Immature natural killer cell (primary cell): ENCODE data around the gene IL20RB. TPM values are rescaled to one million over a fixed set of nuclear protein-coding genes. Genes with fewer than 3 reads are reported as not detected.

ENCODE experiments used
- DNase-seq, 3 donors: peaks; one replicate each; pipeline ENCODE4 v3.0.0; 2022; ENCODE audit warnings: mixed read lengths in 1 of 3
- H3K27ac Mint-ChIP-seq, 6 donors: one replicate each; pipeline ENCODE4 v1.8.0; 2020; ENCODE audit warnings: mixed read lengths in 6 of 6, mild to moderate bottlenecking in 5 of 6, inconsistent platforms in 4 of 6, moderate library complexity in 3 of 6
- H3K27me3 Mint-ChIP-seq, 3 donors: one replicate each; pipeline ENCODE4 v1.8.0; 2020 to 2021; ENCODE audit warnings: low read depth in 3 of 3, mild to moderate bottlenecking in 3 of 3, mixed read lengths in 3 of 3, moderate library complexity in 3 of 3, inconsistent platforms in 1 of 3
- H3K36me3 Mint-ChIP-seq, 3 donors: one replicate each; pipeline ENCODE4 v1.8.0; 2020; ENCODE audit warnings: mixed read lengths in 3 of 3, inconsistent platforms in 2 of 3, mild to moderate bottlenecking in 2 of 3
- H3K4me1 Mint-ChIP-seq, 2 donors: one replicate each; pipeline ENCODE4 v1.8.0; 2020; ENCODE audit warnings: inconsistent platforms in 2 of 2, mild to moderate bottlenecking in 2 of 2, mixed read lengths in 2 of 2, moderate library complexity in 1 of 2
- H3K4me3 Mint-ChIP-seq, 5 donors: one replicate each; pipeline ENCODE4 v1.8.0; 2020; ENCODE audit warnings: mild to moderate bottlenecking in 5 of 5, mixed read lengths in 5 of 5, inconsistent platforms in 3 of 5, moderate library complexity in 3 of 5
- H3K9me3 Mint-ChIP-seq, 6 donors: one replicate each; pipeline ENCODE4 v1.8.0; 2020; ENCODE audit warnings: mild to moderate bottlenecking in 6 of 6, mixed read lengths in 6 of 6, inconsistent platforms in 4 of 6, moderate library complexity in 3 of 6
- polyA plus RNA-seq, 3 donors: library from polyadenylated mRNA; unstranded; fragments of 300-500 nt; fragmentation: Illumina TruSeq; gene quantifications; one replicate each; pipeline ENCODE4 v1.2.3, GENCODE V29; 2021

IL20RB gene
- polyA plus RNA-seq, 3 donors from 2014 or later, result 0.55 to 0.73 TPM; not detected in 1

DNA sequence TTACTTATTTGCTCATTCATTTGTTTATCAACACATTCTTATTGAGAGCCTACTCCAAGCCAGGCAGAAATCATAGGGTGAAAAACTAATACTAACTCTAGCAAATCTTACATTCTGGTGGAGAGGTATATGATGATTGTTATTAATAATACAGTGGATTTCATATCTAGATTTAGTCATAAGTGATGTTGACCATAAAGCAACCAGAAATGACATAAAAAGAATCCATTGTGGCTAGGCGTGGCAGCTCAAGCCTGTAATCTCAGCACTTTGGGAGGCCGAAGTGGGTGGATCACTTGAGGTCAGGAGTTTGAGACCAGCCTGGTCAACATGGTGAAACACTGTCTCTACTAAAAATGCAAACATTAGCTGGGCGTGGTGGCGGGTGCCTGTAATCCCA lies 26.2 kb upstream of the IL20RB start:
- no peak for DNase-seq
- H3K4me3 Mint-ChIP-seq, result no peak overlapping the region
- H3K9me3 Mint-ChIP-seq, result no peaks in the 10 kb centered on the region
- H3K27me3 Mint-ChIP-seq, result peaks cover 0 to 2% (median 2%) of the 10 kb centered on the region in 3 donors
- H3K4me1 Mint-ChIP-seq, result peaks cover 69 to 91% of the 10 kb centered on the region in 2 donors
- peak overlapping the region in 3 of 6 donors; percentile 5 to 47 (median 26) for H3K27ac Mint-ChIP-seq
- H3K36me3 Mint-ChIP-seq, result peaks cover 9 to 24% (median 21%) of the 10 kb centered on the region in 3 donors

DNA sequence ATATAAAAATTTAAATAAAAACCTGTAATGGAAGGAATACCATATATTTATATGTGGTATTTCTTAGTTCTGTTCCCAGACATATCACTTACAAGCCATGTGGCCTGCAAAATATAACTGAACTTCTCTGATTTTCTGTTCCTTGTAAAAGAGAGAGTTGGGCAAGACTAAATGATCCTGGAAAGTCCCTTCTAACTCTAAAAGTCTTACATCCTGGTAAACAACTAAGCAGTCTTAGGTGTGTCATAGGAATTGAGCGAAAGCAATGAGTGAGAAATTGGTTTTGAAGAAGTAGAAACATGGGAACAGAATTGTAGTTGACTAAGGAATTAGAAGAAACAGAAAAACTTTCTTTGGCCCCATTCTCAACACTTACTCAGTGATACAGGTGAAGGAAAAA lies 25.3 kb upstream of the IL20RB start:
- no peak for DNase-seq
- Mint-ChIP-seq H3K27ac (peak overlapping the region; percentile 61 to 89 (median 78)), H3K36me3 (peaks cover 9 to 27% (median 24%) of the 10 kb centered on the region in 3 donors), H3K9me3 (no peaks in the 10 kb centered on the region), H3K4me1 (peaks cover 67 to 92% of the 10 kb centered on the region in 2 donors), H3K27me3 (peaks cover 0 to 2% (median 2%) of the 10 kb centered on the region in 3 donors), H3K4me3 (no peak overlapping the region)

DNA sequence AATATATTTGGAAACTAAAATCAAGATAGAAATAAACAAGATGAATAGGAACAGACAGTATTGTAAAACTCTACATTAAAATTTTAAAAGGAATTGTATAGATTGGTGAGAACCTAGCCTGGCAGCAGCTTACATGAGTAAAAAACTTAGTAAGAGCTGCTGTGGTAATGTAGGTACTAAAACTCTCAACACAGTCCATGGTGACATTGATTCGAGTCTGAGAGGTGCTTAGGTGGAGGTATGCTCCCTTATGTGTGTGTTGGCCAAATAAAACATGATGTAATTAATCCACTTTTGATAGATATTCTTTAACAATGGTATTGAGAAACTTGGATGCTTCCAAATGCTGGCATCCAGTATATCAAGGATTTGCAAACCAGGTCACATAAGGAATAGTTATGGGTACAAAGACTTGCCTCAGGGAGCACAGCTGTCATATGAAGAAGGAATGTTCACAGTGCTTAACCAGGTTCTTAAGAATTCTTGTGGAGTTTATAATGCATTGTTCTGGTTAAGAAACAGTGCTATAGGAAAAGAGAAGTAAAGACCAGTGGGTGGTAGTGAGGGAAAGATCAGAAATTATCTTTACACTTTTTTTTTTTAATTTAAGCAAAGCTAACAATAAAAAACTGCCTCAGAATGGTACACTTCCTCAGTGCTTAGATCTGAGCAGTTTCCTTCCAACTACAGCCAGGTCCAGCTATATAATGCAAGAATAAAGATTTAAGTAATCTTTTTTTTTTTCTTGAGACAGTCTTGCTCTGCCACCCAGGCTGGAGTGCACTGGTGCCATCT lies 24.6 kb upstream of the IL20RB start:
- H3K27ac Mint-ChIP-seq, result peak overlapping the region; percentile 61 to 89 (median 78)
- DNase-seq, result no peak
- H3K9me3 Mint-ChIP-seq, result no peaks in the 10 kb centered on the region
- peaks cover 67 to 92% of the 10 kb centered on the region in 2 donors for H3K4me1 Mint-ChIP-seq
- H3K27me3 Mint-ChIP-seq, result peaks cover 0 to 2% (median 2%) of the 10 kb centered on the region in 3 donors
- peaks cover 9 to 25% (median 24%) of the 10 kb centered on the region in 3 donors for H3K36me3 Mint-ChIP-seq
- no peak overlapping the region for H3K4me3 Mint-ChIP-seq

DNA sequence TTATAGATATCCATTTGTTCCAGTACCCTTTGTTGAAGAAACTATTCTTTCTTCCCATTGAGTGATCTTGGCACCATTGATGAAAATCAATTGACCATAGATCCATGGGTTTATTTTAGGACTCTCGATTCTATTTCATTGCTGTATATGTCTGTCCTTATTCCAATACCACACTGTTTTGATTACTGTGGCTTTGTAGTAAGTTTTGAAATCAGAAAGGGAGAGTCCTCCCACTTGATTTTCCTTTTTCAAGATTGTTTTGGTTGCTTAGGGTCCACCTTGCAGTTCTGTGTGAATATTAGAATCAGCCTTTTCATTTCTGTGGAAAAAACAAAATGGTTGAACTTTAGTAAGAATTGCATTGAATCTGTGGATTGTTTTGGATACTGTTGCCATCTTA lies 20.6 kb upstream of the IL20RB start:
- Mint-ChIP-seq H3K9me3 (no peaks in the 10 kb centered on the region), H3K27ac (peak overlapping the region in 3 of 6 donors; percentile 28 to 79 (median 34)), H3K4me1 (peaks cover 83 to 97% of the 10 kb centered on the region in 2 donors), H3K4me3 (no peak overlapping the region), H3K27me3 (peaks cover 0 to 2% (median 0%) of the 10 kb centered on the region in 3 donors), H3K36me3 (peaks cover 4 to 16% (median 10%) of the 10 kb centered on the region in 3 donors)
- DNase-seq, result no peak

DNA sequence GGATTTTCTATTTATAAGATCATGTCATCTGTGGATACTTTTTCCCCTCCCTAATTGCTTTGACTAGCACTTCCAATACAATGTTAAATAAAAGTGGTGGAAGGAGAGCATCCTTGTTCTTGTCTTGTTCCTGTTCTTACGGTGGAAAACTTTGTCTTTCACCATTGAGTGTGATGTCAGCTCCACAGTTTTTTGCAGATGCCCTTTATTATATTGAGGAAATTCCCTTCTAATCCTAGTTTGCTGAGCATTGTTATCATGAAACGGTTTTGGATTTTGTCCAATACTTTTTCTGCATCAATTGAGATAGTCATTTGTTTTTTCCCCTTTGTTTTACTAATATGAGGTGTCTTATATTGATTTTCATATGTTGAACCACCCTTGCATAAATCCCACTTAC lies 19.9 kb upstream of the IL20RB start:
- no peak for DNase-seq
- Mint-ChIP-seq H3K4me1 (peaks cover 85 to 97% of the 10 kb centered on the region in 2 donors), H3K36me3 (peaks cover 4 to 16% (median 10%) of the 10 kb centered on the region in 3 donors), H3K4me3 (peak overlapping the region in 1 of 5 donors; percentile 2), H3K27ac (peak overlapping the region in 5 of 6 donors; percentile 8 to 79 (median 28)), H3K27me3 (peaks cover 0 to 2% (median 0%) of the 10 kb centered on the region in 3 donors), H3K9me3 (no peaks in the 10 kb centered on the region)

DNA sequence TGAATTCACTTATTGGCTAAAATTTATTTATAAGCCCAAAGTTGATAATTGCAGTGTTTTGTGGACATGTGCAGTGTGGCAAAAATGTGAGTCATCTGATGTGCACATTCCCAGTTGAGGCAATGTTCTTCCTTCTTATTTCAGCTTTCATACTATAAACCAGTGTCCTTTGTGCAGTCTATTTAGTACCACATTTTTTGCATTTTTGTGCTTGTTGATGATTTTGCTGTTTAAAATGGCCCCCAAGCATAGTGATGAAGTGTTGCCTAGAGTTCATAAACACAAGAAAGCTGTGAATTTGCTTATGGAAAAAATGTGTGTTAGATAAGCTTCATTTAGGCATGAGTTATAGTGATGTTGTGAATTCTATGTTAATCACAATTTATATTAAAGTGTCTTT lies 19.4 kb upstream of the IL20RB start:
- Mint-ChIP-seq H3K4me3 (peak overlapping the region in 1 of 5 donors; percentile 14), H3K36me3 (peaks cover 4 to 16% (median 10%) of the 10 kb centered on the region in 3 donors), H3K27ac (peak overlapping the region in 4 of 6 donors; percentile 37 to 79 (median 60)), H3K27me3 (peaks cover 0 to 2% (median 0%) of the 10 kb centered on the region in 3 donors), H3K9me3 (no peaks in the 10 kb centered on the region), H3K4me1 (peaks cover 85 to 97% of the 10 kb centered on the region in 2 donors)
- no peak for DNase-seq

DNA sequence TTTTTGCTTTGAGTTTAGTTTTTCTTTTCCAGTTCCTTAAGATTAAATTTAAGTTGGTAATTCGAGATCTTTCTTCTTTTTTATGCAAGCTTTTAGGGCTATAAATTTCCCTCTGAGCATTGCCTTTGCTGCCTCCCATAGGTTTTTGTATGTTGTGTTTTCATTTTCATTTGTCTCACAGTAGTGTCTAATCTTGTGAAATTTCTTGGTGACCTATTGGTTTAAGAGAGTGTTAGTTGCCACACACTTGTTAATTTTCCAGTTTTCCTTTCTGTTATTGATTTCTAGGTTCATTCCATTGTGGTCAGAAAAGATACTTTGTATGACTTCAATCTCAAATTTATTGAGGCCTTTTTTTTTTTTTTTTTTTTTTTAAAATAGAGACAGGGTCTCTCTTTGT lies 18.3 kb upstream of the IL20RB start:
- DNase-seq, result no peak
- Mint-ChIP-seq H3K9me3 (no peaks in the 10 kb centered on the region), H3K27ac (peak overlapping the region; percentile 65 to 92 (median 80)), H3K27me3 (peaks cover 0 to 2% (median 0%) of the 10 kb centered on the region in 3 donors), H3K4me1 (peaks cover 86 to 97% of the 10 kb centered on the region in 2 donors), H3K36me3 (peaks cover 2 to 14% (median 8%) of the 10 kb centered on the region in 3 donors), H3K4me3 (peak overlapping the region; percentile 36 to 72 (median 62))

DNA sequence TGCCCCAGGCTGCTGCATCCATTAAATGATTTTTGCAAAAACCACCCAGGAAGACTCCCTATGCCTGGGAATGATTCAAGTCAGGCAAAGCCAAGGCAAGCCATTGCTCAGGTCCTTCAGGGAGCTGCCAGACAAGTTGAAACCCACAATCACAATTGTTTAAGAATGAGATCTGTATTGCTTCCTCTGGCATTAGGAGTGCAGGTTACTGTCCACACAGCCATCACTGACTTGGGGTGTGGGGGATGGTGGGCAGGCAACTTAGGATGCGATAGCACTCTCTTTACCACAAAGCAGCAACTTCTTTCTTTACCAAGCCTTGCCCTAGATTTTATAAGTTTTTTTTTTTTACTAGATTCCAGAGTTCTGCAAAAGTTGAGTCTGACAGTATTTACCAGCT lies 15.0 kb upstream of the IL20RB start:
- Mint-ChIP-seq H3K9me3 (no peaks in the 10 kb centered on the region), H3K36me3 (peaks cover 6 to 17% (median 13%) of the 10 kb centered on the region in 3 donors), H3K4me1 (peaks cover 77 to 93% of the 10 kb centered on the region in 2 donors), H3K4me3 (peak overlapping the region; percentile 40 to 67 (median 53)), H3K27me3 (peaks cover 0 to 1% (median 0%) of the 10 kb centered on the region in 3 donors), H3K27ac (peak overlapping the region; percentile 31 to 84 (median 68))
- DNase-seq, result peak in 1 of 3 donors; percentile 23

DNA sequence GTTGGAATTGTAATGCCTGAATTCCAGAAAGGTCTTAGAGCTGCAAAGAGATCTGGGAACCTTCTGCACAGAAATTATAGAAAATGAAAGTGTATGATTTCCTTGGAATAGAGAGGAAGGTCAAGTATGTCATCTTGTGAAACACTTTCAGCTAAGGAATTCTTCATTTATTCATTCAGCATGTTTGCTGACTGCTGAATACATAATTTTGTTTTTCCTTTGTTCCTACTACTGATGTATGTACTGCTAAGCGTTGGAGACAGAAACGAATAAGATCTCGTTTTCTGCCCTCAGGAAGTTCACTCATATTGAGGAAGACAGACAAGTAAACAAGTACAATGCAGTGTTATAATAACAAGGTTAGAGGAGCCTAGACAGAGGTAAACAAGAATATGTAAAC lies 14.3 kb upstream of the IL20RB start:
- Mint-ChIP-seq H3K27ac (peak overlapping the region; percentile 31 to 73 (median 68)), H3K4me3 (peak overlapping the region in 4 of 5 donors; percentile 40 to 67 (median 53)), H3K36me3 (peaks cover 6 to 16% (median 13%) of the 10 kb centered on the region in 3 donors), H3K27me3 (peaks cover 0 to 1% (median 0%) of the 10 kb centered on the region in 3 donors), H3K4me1 (peaks cover 72 to 93% of the 10 kb centered on the region in 2 donors), H3K9me3 (no peaks in the 10 kb centered on the region)
- no peak for DNase-seq

DNA sequence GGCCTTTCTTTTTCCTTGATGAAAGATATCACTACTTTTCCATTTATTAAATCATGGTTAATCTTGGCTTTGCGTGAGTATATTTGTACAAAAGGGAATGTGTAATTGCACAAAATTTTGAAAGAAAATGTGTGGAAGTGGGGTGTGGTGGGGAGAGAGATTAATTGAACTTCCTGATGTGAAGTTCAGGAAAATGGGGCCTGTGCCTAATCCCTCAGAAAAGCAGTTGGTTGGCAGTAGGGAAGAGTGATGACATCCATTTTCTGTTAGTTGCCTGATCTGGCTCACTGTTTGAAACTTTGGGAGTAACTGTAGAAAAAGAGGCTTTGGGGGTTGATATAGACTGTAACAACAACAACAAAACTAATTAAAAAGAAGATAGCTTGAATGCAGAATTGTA lies 10.8 kb upstream of the IL20RB start:
- Mint-ChIP-seq H3K27me3 (peaks cover 0 to 1% (median 0%) of the 10 kb centered on the region in 3 donors), H3K4me3 (no peak overlapping the region), H3K27ac (peak overlapping the region in 5 of 6 donors; percentile 12 to 87 (median 70)), H3K9me3 (no peaks in the 10 kb centered on the region), H3K4me1 (peaks cover 38 to 67% of the 10 kb centered on the region in 2 donors), H3K36me3 (peaks cover 6 to 16% (median 13%) of the 10 kb centered on the region in 3 donors)
- DNase-seq, result no peak

DNA sequence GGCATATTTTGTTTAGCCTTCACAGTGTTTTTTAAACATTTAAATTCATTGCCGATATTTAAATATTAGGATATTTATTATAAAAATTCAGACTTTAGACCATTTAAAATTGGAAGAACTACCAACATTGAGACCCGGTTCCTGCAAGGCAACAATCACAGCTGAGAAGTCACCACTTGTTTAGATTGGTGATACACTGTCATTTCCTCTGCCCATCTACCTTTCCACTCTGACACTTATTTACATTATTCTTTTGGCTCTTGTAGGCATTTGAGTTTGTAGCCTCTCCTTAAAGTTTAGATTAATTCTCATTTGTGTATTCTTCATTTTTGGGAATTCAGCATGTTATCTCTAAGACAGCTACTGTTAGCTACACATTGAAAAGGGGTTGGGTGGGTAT lies 10.3 kb upstream of the IL20RB start:
- no peak overlapping the region for H3K4me3 Mint-ChIP-seq

DNA sequence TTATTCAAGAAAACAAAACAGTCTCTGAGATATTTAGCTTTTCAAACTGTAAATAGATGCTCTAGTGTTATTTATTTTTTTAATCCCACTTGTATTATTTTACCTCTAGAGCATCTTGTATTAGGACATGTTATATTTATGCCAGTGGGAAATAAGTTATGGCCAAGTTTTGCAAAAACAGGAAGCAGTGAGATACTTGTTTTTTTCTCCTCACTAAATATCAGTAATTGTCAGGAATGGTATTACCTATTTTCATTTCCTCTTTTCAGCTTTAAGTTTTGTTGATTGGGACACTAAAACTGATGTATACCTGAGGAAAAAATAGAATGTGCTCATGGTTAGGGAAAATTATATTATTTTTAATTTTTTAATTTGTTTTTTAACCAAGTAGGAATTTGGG lies 8.6 kb upstream of the IL20RB start:
- Mint-ChIP-seq H3K4me1 (peaks cover 18 to 45% of the 10 kb centered on the region in 2 donors), H3K27me3 (peaks cover 0 to 1% (median 0%) of the 10 kb centered on the region in 3 donors), H3K4me3 (no peak overlapping the region), H3K9me3 (no peaks in the 10 kb centered on the region), H3K36me3 (peaks cover 6 to 16% (median 13%) of the 10 kb centered on the region in 3 donors), H3K27ac (peak overlapping the region in 4 of 6 donors; percentile 55 to 71 (median 62))
- no peak for DNase-seq

More for the DNA sequence above, 10.3 kb upstream of the IL20RB start:
- Mint-ChIP-seq H3K36me3 (peaks cover 6 to 16% (median 13%) of the 10 kb centered on the region in 3 donors), H3K4me1 (peaks cover 33 to 62% of the 10 kb centered on the region in 2 donors), H3K27ac (peak overlapping the region; percentile 5 to 87 (median 82)), H3K27me3 (peaks cover 0 to 1% (median 0%) of the 10 kb centered on the region in 3 donors), H3K9me3 (no peaks in the 10 kb centered on the region)
- no peak for DNase-seq

DNA sequence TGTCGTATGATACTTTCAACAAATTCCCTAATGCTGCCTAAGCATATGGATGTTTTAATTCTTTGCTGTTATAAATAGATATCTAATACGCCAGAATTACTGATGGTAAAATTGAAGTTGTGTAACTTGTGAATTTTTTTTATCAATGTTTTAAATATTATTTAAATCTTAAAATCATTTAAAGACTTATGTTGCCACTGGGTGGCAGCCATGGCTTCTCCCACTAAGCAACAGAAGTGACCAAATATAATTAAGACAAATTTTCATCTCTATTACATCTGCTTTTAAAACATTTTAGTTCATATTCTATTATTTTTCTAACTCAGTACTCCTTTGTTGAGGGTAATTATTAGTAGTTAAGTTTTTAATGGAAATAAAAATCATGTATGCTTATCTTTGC lies 8.1 kb upstream of the IL20RB start:
- peaks cover 6 to 16% (median 13%) of the 10 kb centered on the region in 3 donors for H3K36me3 Mint-ChIP-seq
- no peak overlapping the region for H3K4me3 Mint-ChIP-seq
- H3K27ac Mint-ChIP-seq, result no peak overlapping the region
- peaks cover 17 to 43% of the 10 kb centered on the region in 2 donors for H3K4me1 Mint-ChIP-seq
- H3K27me3 Mint-ChIP-seq, result peaks cover 0 to 1% (median 0%) of the 10 kb centered on the region in 3 donors
- no peak for DNase-seq
- no peaks in the 10 kb centered on the region for H3K9me3 Mint-ChIP-seq

DNA sequence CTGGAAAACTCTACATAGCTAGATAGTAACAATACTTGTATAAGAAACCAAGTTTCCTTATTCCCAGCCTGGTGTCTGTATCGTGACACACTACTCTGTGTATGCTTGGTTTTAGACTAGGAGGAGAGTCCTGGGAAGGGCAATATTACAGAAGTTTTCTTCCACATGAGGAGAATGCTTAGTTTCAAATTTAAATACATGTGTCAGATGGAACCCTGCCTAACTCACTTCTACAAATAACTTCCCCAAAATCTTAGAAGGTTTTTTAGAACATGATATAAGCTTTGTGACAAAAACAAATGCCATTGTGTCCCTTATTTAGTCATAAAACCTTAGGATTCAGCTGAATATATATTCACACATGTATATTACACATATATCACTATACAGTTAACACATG lies 7.2 kb upstream of the IL20RB start:
- Mint-ChIP-seq H3K4me3 (no peak overlapping the region), H3K4me1 (peaks cover 24 to 47% of the 10 kb centered on the region in 2 donors), H3K36me3 (peaks cover 2 to 13% (median 9%) of the 10 kb centered on the region in 3 donors), H3K27me3 (peaks cover 0 to under 1% (median 0%) of the 10 kb centered on the region in 3 donors), H3K9me3 (no peaks in the 10 kb centered on the region), H3K27ac (no peak overlapping the region)
- DNase-seq, result no peak
